ENCODE measurements around the gene KLHL29.

Gene KLHL29

DNA sequence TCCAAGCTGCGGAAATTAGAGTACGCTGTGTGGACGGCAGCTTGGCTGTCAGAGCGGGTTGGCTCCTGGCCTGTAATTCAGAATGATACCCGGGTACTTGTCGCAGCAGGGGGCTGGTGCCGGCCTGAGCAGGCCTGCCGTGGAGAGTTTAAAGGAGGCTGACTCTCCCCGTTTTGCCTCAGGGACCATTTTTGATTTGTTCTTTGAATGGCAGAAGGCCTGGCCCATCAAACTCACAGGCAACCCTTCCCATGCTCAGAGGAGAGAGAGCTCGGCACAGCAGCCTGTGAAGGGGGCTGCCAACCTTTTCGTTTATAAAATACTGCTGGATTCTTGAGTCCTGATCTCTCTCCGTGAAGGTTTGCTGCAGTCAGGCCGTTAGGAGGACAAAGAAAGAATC lies 151.3 kb downstream of the KLHL29 start:
- Histone ChIP-seq H3K9me3 (ENCODE audit: control insufficient read depth, insufficient read depth, low read length) (no peaks in the 10 kb centered on the region), H3K9ac (ENCODE audit: low read depth, low read length) (no peak overlapping the region), H3K4me1 (ENCODE audit: insufficient read depth, low read length) (peaks cover 20% of the 10 kb centered on the region), H3K36me3 (ENCODE audit: insufficient read depth, low read length) (no peaks in the 10 kb centered on the region)

DNA sequence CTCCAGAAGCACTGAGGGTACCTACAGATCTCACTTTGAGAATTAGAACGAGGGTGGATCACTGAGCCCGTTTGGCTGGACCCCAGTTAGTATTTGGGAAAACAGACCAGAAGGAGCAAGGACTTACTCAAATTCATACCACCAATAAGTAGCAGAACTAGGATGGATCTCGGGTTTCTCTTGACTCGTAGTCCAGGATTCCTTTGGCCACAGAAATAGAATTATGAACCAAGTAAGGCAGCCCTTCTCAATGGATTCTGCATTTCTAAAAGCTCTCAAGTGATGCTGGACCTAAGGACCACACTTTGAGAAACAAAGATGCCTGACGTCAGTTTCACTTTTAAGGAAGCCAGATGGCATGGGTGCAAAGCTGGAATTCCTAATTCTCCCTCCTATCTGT lies 153.0 kb downstream of the KLHL29 start:
- Histone ChIP-seq H3K4me1 (ENCODE audit: insufficient read depth, low read length) (peaks cover 20% of the 10 kb centered on the region), H3K36me3 (ENCODE audit: insufficient read depth, low read length) (no peaks in the 10 kb centered on the region), H3K9me3 (ENCODE audit: control insufficient read depth, insufficient read depth, low read length) (no peaks in the 10 kb centered on the region), H3K9ac (ENCODE audit: low read depth, low read length) (no peak overlapping the region)

DNA sequence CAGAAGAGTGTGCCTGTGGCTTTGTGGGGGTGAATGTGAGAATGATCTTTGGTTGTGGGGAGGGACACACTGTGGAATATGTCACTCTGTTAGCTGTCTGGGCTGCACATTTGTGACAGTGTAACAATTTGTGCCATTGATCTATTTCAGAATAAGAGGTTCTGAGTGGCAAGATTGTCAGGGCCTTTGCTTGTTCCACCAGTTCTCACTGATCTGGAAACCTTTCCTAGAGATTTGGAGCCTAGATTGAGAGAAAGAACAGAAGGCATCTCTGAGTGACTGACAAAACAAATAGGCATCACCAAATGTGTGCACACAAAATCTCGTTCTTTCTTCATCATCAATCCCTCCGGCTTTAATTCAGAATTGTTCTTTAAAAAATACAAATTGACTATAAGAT lies 153.6 kb downstream of the KLHL29 start:
- Histone ChIP-seq H3K4me1 (ENCODE audit: insufficient read depth, low read length) (peaks cover 15% of the 10 kb centered on the region), H3K9ac (ENCODE audit: low read depth, low read length) (no peak overlapping the region), H3K36me3 (ENCODE audit: insufficient read depth, low read length) (no peaks in the 10 kb centered on the region), H3K9me3 (ENCODE audit: control insufficient read depth, insufficient read depth, low read length) (no peaks in the 10 kb centered on the region)

DNA sequence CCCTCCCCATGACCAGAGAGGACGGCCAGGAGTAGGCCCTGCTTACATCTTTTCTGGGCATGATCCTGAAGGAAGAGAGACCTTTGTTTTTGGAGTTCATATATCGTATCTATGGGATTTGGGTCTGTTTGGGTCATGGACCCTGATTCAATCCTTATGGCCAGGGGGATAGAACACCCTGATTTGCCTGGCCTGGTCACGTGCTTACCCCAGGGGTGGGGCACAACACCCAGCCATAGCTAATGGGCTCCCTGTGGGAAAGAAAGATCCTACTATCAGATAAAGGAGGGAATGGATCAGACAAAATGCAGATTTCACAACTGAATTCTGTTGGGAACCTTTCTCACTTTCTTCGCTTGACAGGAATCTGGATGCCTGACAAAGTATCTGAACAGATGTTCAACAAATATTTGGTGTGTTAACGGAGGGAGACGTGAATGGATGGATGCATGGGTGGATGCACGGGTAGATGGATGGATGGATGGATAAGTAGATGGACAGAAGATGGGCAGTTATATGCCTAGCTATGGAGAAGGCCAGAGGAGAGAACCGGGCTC lies 155.9 kb downstream of the KLHL29 start:
- Histone ChIP-seq H3K36me3 (ENCODE audit: insufficient read depth, low read length) (no peaks in the 10 kb centered on the region), H3K4me1 (ENCODE audit: insufficient read depth, low read length) (peaks cover 8% of the 10 kb centered on the region), H3K9ac (ENCODE audit: low read depth, low read length) (no peak overlapping the region)

DNA sequence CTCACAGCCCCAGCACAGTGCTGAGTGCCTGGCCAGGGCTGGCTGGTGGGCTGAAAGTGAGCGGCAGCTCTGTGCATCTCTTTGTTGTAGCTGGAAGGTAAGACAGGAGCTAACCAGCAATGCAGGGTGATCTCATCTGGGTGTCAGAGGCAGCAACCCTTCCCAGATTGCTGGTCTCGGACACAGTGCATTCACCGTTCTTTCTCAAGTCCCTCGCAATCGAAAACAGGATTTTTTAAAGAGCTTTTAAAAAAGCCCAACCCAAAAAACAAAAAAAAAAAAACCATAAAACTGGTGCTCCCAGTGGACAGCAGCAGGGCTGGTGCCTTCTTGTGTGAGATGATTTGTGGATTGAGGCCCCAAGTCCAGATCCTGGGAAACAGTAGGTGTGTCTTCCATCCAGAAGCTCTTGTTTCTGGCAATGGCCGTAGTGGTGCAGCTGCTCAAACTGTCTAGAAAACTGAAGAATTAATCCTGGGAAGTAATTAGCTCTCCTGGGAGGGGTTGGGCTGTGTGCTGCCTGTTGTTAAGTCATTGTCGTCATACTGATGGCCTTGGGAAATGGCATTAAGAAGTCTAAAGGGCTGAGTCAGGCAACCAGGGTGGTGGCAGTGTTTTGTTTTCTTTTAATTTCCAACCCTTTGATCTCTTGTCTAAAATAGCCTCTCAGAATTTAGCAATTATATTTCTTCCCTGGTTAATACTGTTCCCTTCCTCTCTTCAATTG lies 156.7 kb downstream of the KLHL29 start:
- H3K36me3 ChIP-seq (ENCODE audit: insufficient read depth, low read length), result no peaks in the 10 kb centered on the region
- H3K9me3 ChIP-seq (ENCODE audit: control insufficient read depth, insufficient read depth, low read length), result no peaks in the 10 kb centered on the region
- H3K9ac ChIP-seq (ENCODE audit: low read depth, low read length), result no peak overlapping the region
- H3K4me1 ChIP-seq (ENCODE audit: insufficient read depth, low read length), result peaks cover 8% of the 10 kb centered on the region

More for the DNA sequence above, 155.9 kb downstream of the KLHL29 start:
- H3K9me3 ChIP-seq (ENCODE audit: control insufficient read depth, insufficient read depth, low read length), result no peaks in the 10 kb centered on the region

DNA sequence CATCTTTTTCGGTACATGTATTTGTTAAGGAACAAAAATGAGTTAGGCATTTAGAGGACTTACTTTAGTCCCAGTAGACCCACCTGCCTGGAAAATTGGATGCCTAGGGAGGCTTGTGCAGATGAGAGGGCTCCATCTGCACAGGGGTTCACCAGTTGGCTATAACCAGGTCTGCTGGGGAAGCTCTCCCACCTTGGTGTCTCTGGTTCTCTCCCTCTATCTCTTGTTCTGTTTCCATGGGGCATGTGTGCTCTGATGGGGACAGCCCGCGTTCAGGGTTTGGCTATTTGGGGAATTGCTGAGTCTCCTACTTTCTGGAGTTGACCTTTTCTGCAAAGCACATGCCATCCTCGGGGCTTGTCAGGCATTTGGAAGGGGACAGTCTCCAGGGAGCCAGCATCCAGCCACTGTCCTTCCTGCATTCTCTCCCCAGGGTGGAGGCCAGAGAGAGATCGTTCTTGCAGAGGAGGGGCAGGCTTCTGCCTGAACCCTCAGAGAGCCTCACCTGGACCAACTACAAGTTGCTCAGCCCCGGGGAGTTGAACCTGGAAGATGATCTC lies 157.3 kb downstream of the KLHL29 start:
- Histone ChIP-seq H3K9me3 (ENCODE audit: control insufficient read depth, insufficient read depth, low read length) (no peaks in the 10 kb centered on the region), H3K36me3 (ENCODE audit: insufficient read depth, low read length) (no peaks in the 10 kb centered on the region), H3K4me1 (ENCODE audit: insufficient read depth, low read length) (peaks cover 8% of the 10 kb centered on the region), H3K9ac (ENCODE audit: low read depth, low read length) (no peak overlapping the region)

DNA sequence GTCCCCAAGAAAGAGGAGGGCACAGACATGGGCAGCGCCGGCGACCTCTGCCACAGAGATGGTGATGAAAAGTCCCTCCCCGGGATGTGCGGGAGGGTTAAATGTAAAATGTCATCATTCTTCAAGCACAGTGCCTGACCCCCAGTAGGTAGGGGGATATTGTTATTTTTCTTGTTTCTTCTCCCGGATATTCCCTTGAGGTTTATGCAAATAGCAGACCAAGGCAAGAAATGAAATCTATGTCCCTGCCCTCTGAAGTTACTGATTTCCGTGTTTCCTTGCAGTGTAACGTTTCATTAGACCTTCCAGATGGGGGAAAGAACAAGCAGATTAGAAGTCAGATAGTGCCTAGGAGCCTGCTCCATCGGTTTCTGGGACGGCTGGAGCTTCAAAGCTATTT lies 158.3 kb downstream of the KLHL29 start:
- Histone ChIP-seq H3K4me1 (ENCODE audit: insufficient read depth, low read length) (peaks cover 8% of the 10 kb centered on the region), H3K9me3 (ENCODE audit: control insufficient read depth, insufficient read depth, low read length) (no peaks in the 10 kb centered on the region), H3K9ac (ENCODE audit: low read depth, low read length) (no peak overlapping the region), H3K36me3 (ENCODE audit: insufficient read depth, low read length) (no peaks in the 10 kb centered on the region)

DNA sequence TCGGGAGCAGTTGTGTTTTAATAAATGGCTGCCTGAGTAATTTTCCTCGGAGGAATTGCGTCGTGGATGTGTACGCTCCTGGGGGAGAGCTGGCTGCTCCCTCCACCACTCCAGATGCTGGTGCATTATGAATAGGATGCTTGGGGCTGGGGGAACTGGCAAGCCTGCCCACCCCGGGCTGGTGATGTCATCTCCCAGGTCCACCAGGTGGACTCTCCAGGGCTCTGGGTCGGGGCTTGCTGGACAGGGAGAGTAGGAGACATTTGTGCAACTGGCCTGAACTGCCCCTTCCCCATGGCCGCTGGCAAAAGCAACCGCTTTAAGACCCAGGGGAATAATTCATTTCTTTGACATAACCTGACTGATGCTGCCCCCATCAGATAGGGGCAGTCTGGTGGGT lies 158.7 kb downstream of the KLHL29 start:
- Histone ChIP-seq H3K9ac (ENCODE audit: low read depth, low read length) (no peak overlapping the region), H3K9me3 (ENCODE audit: control insufficient read depth, insufficient read depth, low read length) (no peaks in the 10 kb centered on the region), H3K36me3 (ENCODE audit: insufficient read depth, low read length) (no peaks in the 10 kb centered on the region), H3K4me1 (ENCODE audit: insufficient read depth, low read length) (peaks cover 8% of the 10 kb centered on the region)

DNA sequence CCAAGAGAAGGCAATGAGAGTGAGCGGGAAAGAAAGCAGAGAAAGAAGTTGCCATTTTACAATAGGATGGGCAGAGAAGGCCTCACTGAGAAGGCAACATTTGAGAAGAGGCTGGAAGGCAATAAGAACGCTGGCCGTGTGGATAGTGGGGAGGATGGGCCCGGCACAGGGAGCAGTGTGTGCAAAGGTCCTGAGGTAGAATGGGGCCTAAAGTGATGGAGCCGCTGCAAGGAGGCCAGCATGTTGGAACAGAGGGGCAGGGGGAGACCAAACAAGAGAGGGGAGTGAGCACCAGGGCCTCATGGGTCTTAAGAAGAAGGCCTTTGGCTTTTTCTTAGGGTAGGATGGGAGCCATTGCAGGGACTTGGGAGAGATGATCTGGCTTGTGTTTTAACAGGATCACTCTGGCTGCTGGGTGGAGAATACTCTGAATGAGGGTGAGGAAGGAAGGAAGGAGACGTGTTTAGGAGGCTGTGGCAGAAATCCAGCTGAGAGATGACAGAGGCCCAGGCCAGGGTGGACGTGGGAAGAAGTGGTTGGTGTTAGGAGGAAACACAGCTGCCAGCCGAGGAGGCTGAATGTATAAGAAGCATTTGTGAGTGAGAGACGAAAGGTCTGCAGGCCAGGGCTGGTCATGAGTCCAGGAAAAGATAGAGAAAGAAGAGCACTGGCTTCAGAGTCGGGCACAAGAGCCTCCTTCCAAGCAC lies 159.8 kb downstream of the KLHL29 start:
- Histone ChIP-seq H3K36me3 (ENCODE audit: insufficient read depth, low read length) (no peaks in the 10 kb centered on the region), H3K4me1 (ENCODE audit: insufficient read depth, low read length) (peaks cover 15% of the 10 kb centered on the region), H3K9me3 (ENCODE audit: control insufficient read depth, insufficient read depth, low read length) (no peaks in the 10 kb centered on the region), H3K9ac (ENCODE audit: low read depth, low read length) (no peak overlapping the region)

DNA sequence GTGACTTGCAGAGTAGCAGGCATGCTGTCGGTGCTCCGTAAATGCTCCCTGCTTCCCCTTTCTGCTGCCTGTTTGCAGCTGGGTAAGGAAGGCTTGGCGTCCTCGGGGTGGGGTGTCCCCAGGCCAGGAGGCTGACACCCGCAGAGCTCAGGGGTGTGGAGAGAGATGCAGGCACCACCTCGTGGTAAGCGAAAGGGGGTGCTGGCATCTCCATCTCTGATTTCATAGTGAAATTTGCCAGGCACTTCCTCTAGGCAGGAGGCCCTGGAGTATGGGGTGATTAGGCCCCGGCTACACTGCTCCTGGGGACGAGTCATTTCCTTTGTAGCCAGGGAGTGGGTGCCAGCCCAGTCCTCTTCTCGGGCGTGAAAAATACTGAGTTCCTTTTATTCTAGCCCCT lies 160.4 kb downstream of the KLHL29 start:
- Histone ChIP-seq H3K36me3 (ENCODE audit: insufficient read depth, low read length) (no peaks in the 10 kb centered on the region), H3K9me3 (ENCODE audit: control insufficient read depth, insufficient read depth, low read length) (no peaks in the 10 kb centered on the region), H3K4me1 (ENCODE audit: insufficient read depth, low read length) (peaks cover 22% of the 10 kb centered on the region), H3K9ac (ENCODE audit: low read depth, low read length) (no peak overlapping the region)

DNA sequence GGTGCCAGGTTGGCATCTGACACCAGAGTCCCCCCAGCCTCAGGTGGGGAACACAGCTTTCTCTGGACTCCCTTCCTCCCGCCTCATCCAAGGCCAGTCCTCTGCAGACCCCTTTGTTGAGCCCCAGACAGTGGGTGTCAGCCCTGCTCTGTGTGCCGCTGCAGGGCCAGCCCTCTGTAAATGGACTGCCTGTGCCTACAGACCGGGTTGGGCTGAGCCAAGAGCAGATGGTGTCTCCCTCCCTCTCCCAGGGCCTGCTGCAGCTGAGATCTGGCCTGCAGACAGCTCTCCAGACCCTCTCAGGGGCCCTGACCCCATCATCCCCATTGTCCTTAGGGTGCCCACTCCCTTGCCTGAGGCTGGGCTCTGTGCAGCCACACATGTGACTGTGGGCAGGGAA lies 160.8 kb downstream of the KLHL29 start:
- Histone ChIP-seq H3K36me3 (ENCODE audit: insufficient read depth, low read length) (no peaks in the 10 kb centered on the region), H3K9me3 (ENCODE audit: control insufficient read depth, insufficient read depth, low read length) (no peaks in the 10 kb centered on the region), H3K4me1 (ENCODE audit: insufficient read depth, low read length) (peaks cover 23% of the 10 kb centered on the region), H3K9ac (ENCODE audit: low read depth, low read length) (no peak overlapping the region)

DNA sequence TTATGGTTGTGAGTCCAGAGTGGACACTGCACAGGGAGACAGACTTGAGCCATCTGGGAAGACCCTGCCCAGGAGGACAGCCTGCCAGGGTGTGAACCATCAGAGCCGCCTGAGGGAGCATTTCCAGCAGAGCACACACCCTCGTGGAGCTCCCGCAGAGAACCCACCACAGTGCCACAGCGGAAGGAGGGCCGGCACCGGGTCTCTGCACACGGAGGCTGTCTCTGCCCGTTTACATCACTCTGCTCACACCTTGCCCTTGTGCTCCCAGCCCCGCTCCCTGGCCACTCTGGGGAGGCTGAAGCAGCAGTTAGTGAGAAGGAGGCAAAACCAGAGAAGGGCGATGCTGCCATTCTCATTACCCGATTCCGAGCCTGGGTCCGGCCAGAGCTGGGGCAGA lies 161.9 kb downstream of the KLHL29 start:
- Histone ChIP-seq H3K4me1 (ENCODE audit: insufficient read depth, low read length) (peaks cover 17% of the 10 kb centered on the region), H3K9me3 (ENCODE audit: control insufficient read depth, insufficient read depth, low read length) (no peaks in the 10 kb centered on the region), H3K36me3 (ENCODE audit: insufficient read depth, low read length) (no peaks in the 10 kb centered on the region), H3K9ac (ENCODE audit: low read depth, low read length) (no peak overlapping the region)

DNA sequence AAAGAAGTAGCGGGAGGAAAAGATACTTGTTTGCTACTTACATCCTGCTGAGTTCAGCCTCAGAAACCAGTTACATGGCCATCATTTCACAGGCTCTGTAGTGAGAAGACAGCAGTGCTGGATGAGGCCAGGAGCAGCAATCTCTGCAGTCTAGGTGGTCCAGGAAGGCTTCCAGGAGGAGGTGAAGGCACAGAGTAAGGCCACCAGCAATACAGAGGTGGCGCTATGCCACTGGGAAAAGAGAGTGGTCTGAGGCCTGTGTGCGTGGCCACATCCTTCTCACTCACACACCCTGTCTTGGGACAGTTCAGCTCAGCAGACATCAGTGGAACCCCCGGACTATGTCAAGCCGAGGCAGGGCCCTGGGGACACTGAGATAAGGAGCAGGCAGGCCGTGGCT lies 162.7 kb downstream of the KLHL29 start:
- no peaks in the 10 kb centered on the region for H3K9me3 ChIP-seq (ENCODE audit: control insufficient read depth, insufficient read depth, low read length)
- peaks cover 16% of the 10 kb centered on the region; the same call in 1 of the 2 replicates for H3K4me1 ChIP-seq (ENCODE audit: insufficient read depth, low read length)
- H3K36me3 ChIP-seq (ENCODE audit: insufficient read depth, low read length), result no peaks in the 10 kb centered on the region
- H3K9ac ChIP-seq (ENCODE audit: low read depth, low read length), result no peak overlapping the region

DNA sequence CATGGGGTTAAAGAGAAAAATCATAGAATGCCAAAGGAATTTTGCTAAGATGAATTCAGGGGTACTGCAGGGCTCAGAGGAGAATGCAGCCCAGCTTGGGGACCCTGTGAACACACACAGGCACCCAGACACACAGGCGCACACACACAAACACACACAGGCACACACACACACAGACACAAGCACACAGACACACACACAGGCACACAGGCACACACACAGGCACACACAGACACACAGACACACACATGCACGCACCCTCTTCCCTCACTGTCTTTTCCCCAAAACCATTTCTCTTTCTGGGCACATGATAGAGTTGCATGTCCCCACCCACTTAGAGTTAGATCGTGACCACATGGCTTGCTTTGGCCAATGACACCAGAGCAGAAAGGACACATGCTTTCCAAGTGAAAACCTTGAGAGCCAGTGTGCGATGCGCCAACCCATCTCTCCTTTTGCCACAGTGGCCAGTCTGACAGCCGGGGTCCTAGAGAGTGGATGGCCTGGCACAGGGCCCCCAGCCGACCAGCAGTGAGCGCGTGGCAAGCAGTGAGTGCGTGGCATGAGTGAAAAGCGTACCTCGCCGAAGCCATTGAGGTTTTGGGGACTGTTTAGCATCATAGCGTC lies 163.3 kb downstream of the KLHL29 start:
- Histone ChIP-seq H3K4me1 (ENCODE audit: insufficient read depth, low read length) (peaks cover 16% of the 10 kb centered on the region; the same call in 1 of the 2 replicates), H3K9me3 (ENCODE audit: control insufficient read depth, insufficient read depth, low read length) (no peaks in the 10 kb centered on the region), H3K36me3 (ENCODE audit: insufficient read depth, low read length) (no peaks in the 10 kb centered on the region), H3K9ac (ENCODE audit: low read depth, low read length) (no peak overlapping the region)

Measured in ES-I3 (cell line).